ENCODE results near the gene GRIP1. TPM values are rescaled to one million over a fixed set of nuclear protein-coding genes. Genes with fewer than 3 reads are reported as not detected.
"Not testable (repeated sequence)": the region's sequence is repeated elsewhere in the genome, so short reads cannot be mapped to it uniquely, and the experiment has no call there.

GRIP1 gene
- total RNA-seq, 4 donors from 2014 or later: 14.3 to 319 (median 20.6) TPM

- H3K4me1 ChIP-seq: peaks cover 14% of the 10 kb centered on the region
- no peaks in the 10 kb centered on the region for H3K27me3 ChIP-seq
- no peak for DNase-seq (ENCODE audit: low spot score in 2 of 2)
- no peaks in the 10 kb centered on the region for H3K9me3 ChIP-seq
- no peak for TF ChIP-seq CTCF (IDR thresholded peaks at IDR 0.05)
- TF ChIP-seq POLR2AphosphoS5 (IDR thresholded peaks at IDR 0.05): no peak
- TF ChIP-seq POLR2A (IDR thresholded peaks at IDR 0.05): no peak
- no peak for TF ChIP-seq EP300 (IDR thresholded peaks at IDR 0.05)
- H3K36me3 ChIP-seq: no peaks in the 10 kb centered on the region
- WGBS: 71% methylated on average over 6 of the region's 6 CpGs
- H3K27ac ChIP-seq: no peak overlapping the region
- no peak overlapping the region for H3K4me3 ChIP-seq
These were observed 374.5 kb downstream of the GRIP1 start for GRCh38 chr12:66304296-66304900.

GRCh38 chr12:66303316-66303804 lies 375.5 kb downstream of the GRIP1 start:
- Histone ChIP-seq H3K4me1 (peaks cover 14% of the 10 kb centered on the region), H3K4me3 (peak overlapping the region; percentile 74)
- H3K27ac ChIP-seq; DNase-seq (ENCODE audit: low spot score in 2 of 2); H3K9me3 ChIP-seq; H3K36me3 ChIP-seq; H3K27me3 ChIP-seq: not testable (repeated sequence)
- WGBS: 60% methylated on average over 14 of the region's 14 CpGs

- Histone ChIP-seq H3K4me1 (peaks cover 14% of the 10 kb centered on the region), H3K9me3 (no peaks in the 10 kb centered on the region), H3K27me3 (no peaks in the 10 kb centered on the region), H3K36me3 (no peaks in the 10 kb centered on the region), H3K4me3 (peak overlapping the region; percentile 74), H3K27ac (peak overlapping the region; percentile 69)
- no peak for DNase-seq (ENCODE audit: low spot score in 2 of 2)
- 5% methylated on average over 6 of the region's 6 CpGs for WGBS
- TF ChIP-seq CTCF (IDR thresholded peaks at IDR 0.05) (no peak), EP300 (IDR thresholded peaks at IDR 0.05) (no peak), POLR2AphosphoS5 (IDR thresholded peaks at IDR 0.05) (no peak), POLR2A (IDR thresholded peaks at IDR 0.05) (no peak)
These were observed 376.1 kb downstream of the GRIP1 start for GRCh38 chr12:66302827-66303169.

GRCh38 chr12:66301944-66302826 lies 376.7 kb downstream of the GRIP1 start, which contains the start of gene HELB:
Gene HELB, plus strand, starts transcription at chr12:66302493. Its CDS starts 111 bp downstream, at chr12:66302604.
- peak; percentile 99 for DNase-seq (ENCODE audit: low spot score in 2 of 2)
- Histone ChIP-seq H3K4me1 (peaks cover 14% of the 10 kb centered on the region), H3K4me3 (peak within 1 kb of the TSS; percentile 74), H3K27ac (peak within 1 kb of the TSS; percentile 69), H3K9me3 (no peaks in the 10 kb centered on the region), H3K27me3 (no peaks in the 10 kb centered on the region), H3K36me3 (no peaks in the 10 kb centered on the region)
- 1% methylated on average over 33 of the region's 45 CpGs for WGBS
- TF ChIP-seq POLR2AphosphoS5 (IDR thresholded peaks at IDR 0.05) (peak in 1 of 3 donors; percentile 45), EP300 (IDR thresholded peaks at IDR 0.05) (no peak), CTCF (IDR thresholded peaks at IDR 0.05) (no peak), POLR2A (IDR thresholded peaks at IDR 0.05) (peak in 1 of 2 donors; percentile 37)

- DNase-seq (ENCODE audit: low spot score in 2 of 2): no peak
- TF ChIP-seq POLR2AphosphoS5 (IDR thresholded peaks at IDR 0.05) (no peak), CTCF (IDR thresholded peaks at IDR 0.05) (no peak), POLR2A (IDR thresholded peaks at IDR 0.05) (no peak), EP300 (IDR thresholded peaks at IDR 0.05) (no peak)
- H3K4me3 ChIP-seq: no peak overlapping the region
- WGBS: 83% methylated on average over 3 of the region's 3 CpGs
- no peak overlapping the region for H3K27ac ChIP-seq
- H3K36me3 ChIP-seq: no peaks in the 10 kb centered on the region
- H3K9me3 ChIP-seq: no peaks in the 10 kb centered on the region
- H3K4me1 ChIP-seq: peaks cover 2% of the 10 kb centered on the region
- H3K27me3 ChIP-seq: no peaks in the 10 kb centered on the region
These were observed 381.0 kb downstream of the GRIP1 start for GRCh38 chr12:66297923-66298322.
